PFSK-1 (cell line): ENCODE results near the gene NDRG2.

ENCODE experiments used
- POLR2AphosphoS5 ChIP-seq: IDR thresholded peaks from 2 replicates; pipeline ENCODE4 v1.6.1; 2012; ENCODE audit warnings: low read depth, mild to moderate bottlenecking, control low read depth, low read length, moderate library complexity
- TAF1 ChIP-seq: IDR thresholded peaks from 2 replicates; pipeline ENCODE4 v1.6.1; 2012; ENCODE audit warnings: low read length, control low read depth, borderline replicate concordance; ENCODE audit not compliant: insufficient read depth
- TF ChIP-seq, protein P1 (sequence below), 2 experiments: IDR thresholded peaks; 2 replicates each; pipeline versions ENCODE4 v1.6.1 to v1.8.0; 2011 to 2012; ENCODE audit warnings: low read depth in 2 of 2, low read length in 2 of 2, control low read depth in 1 of 2, inconsistent platforms in 1 of 2, mild to moderate bottlenecking in 1 of 2, moderate library complexity in 1 of 2; ENCODE audit not compliant: insufficient read depth in 1 of 2

GRCh38 chr14:20997564-20997963 is 27.3 kb downstream of the NDRG2 start:
- TF ChIP-seq POLR2AphosphoS5 (no peak), TAF1 (no peak)
- TF ChIP-seq, protein P1, sequence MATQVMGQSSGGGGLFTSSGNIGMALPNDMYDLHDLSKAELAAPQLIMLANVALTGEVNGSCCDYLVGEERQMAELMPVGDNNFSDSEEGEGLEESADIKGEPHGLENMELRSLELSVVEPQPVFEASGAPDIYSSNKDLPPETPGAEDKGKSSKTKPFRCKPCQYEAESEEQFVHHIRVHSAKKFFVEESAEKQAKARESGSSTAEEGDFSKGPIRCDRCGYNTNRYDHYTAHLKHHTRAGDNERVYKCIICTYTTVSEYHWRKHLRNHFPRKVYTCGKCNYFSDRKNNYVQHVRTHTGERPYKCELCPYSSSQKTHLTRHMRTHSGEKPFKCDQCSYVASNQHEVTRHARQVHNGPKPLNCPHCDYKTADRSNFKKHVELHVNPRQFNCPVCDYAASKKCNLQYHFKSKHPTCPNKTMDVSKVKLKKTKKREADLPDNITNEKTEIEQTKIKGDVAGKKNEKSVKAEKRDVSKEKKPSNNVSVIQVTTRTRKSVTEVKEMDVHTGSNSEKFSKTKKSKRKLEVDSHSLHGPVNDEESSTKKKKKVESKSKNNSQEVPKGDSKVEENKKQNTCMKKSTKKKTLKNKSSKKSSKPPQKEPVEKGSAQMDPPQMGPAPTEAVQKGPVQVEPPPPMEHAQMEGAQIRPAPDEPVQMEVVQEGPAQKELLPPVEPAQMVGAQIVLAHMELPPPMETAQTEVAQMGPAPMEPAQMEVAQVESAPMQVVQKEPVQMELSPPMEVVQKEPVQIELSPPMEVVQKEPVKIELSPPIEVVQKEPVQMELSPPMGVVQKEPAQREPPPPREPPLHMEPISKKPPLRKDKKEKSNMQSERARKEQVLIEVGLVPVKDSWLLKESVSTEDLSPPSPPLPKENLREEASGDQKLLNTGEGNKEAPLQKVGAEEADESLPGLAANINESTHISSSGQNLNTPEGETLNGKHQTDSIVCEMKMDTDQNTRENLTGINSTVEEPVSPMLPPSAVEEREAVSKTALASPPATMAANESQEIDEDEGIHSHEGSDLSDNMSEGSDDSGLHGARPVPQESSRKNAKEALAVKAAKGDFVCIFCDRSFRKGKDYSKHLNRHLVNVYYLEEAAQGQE (IDR thresholded peaks at IDR 0.05; ENCODE audit: insufficient read depth in 1 of 2, low read depth in 2 of 2, low read length in 2 of 2) = no peak
